Fibroblast of villous mesenchyme (primary cell): ENCODE results near the gene GALNT14. TPM values are rescaled to one million over a fixed set of nuclear protein-coding genes. Genes with fewer than 3 reads are reported as not detected.

ENCODE experiments used
- DNase-seq: peaks from one replicate; pipeline ENCODE4 v3.0.0-alpha.2; 2010; ENCODE audit warnings: low read depth
- H3K4me3 ChIP-seq: 2 replicates; pipeline ENCODE4 v1.5.1; 2011; ENCODE audit warnings: low read depth, mild to moderate bottlenecking, low read length
- CTCF ChIP-seq: IDR thresholded peaks from 2 replicates; pipeline ENCODE4 v1.5.1; 2012; ENCODE audit warnings: low read depth, mild to moderate bottlenecking, low read length; ENCODE audit not compliant: insufficient read depth
- total RNA-seq: library from RNA; depleted of rRNA; stranded (reverse); fragments of >200 nt; gene quantifications from 2 replicates; pipeline ENCODE4 v1.2.3, GENCODE V29; 2012

GALNT14 gene
- total RNA-seq, 1 donor: under 0.01 TPM

GRCh38 chr2:31136732-31137131 lies 1.5 kb downstream of the GALNT14 start:
- DNase-seq: no peak
- H3K4me3 ChIP-seq: no peak overlapping the region
- TF ChIP-seq CTCF: no peak

GRCh38 chr2:31136000-31136399 lies 2.2 kb downstream of the GALNT14 start:
- no peak for DNase-seq
- TF ChIP-seq CTCF: no peak
- H3K4me3 ChIP-seq: no peak overlapping the region

GRCh38 chr2:31134480-31134879 lies 3.8 kb downstream of the GALNT14 start:
- no peak for DNase-seq
- H3K4me3 ChIP-seq: no peak overlapping the region
- TF ChIP-seq CTCF: no peak

- TF ChIP-seq CTCF: no peak
- no peak overlapping the region for H3K4me3 ChIP-seq
- DNase-seq: no peak
Measured at GRCh38 chr2:31132786-31133185, 5.5 kb downstream of the GALNT14 start.

GRCh38 chr2:31131871-31132270 lies 6.4 kb downstream of the GALNT14 start:
- H3K4me3 ChIP-seq: no peak overlapping the region
- DNase-seq: no peak
- no peak for TF ChIP-seq CTCF

GRCh38 chr2:31129375-31130171 lies 8.7 kb downstream of the GALNT14 start:
- no peak overlapping the region for H3K4me3 ChIP-seq
- no peak for TF ChIP-seq CTCF

GRCh38 chr2:31127931-31128330 lies 10.3 kb downstream of the GALNT14 start:
- H3K4me3 ChIP-seq: no peak overlapping the region
- DNase-seq: no peak
- no peak for TF ChIP-seq CTCF

More at GRCh38 chr2:31129375-31130171, 8.7 kb downstream of the GALNT14 start:
- no peak for DNase-seq
